K562 (cell line): ENCODE data around the gene TP73. TPM values are rescaled to one million over a fixed set of nuclear protein-coding genes. Genes with fewer than 3 reads are reported as not detected.

Experiments
- CAMTA2 ChIP-seq: fragments of 250-450 bp; sonication (Bioruptor Pico); conservative IDR thresholded peaks from 2 replicates; pipeline ENCODE4 v1.5.1; 2022
- CSDE1 ChIP-seq, 2 experiments: fragments of 450-650 bp; IDR thresholded peaks; 2 replicates each; pipeline ENCODE4 v1.6.1; 2016; ENCODE audit warnings: mild to moderate bottlenecking in 1 of 2
- DLX4 ChIP-seq: fragments of 250-450 bp; sonication (Bioruptor Pico); IDR thresholded peaks from 2 replicates; pipeline ENCODE4 v1.6.1; 2021; ENCODE audit warnings: mild to moderate bottlenecking
- JUND ChIP-seq, 2 experiments: IDR thresholded peaks; 2 replicates in 1 of 2; 3 replicates in 1 of 2; pipeline ENCODE4 v1.6.1; 2011; ENCODE audit warnings: borderline replicate concordance in 2 of 2, low read depth in 2 of 2, low read length in 2 of 2, improper control_type of control experiment in 1 of 2, missing biosample characterization in 1 of 2, missing genetic modification characterization in 1 of 2, missing genetic modification reagents in 1 of 2
- KHSRP ChIP-seq: fragments of 450-650 bp; IDR thresholded peaks from 2 replicates; pipeline ENCODE4 v1.6.1; 2017
- KLF1 ChIP-seq: fragments of 450-650 bp; IDR thresholded peaks from 2 replicates; pipeline ENCODE4 v1.6.1; 2016; ENCODE audit warnings: missing genetic modification characterization, missing compliant biosample characterization
- ZFX ChIP-seq: sonication (generic); formaldehyde crosslinking; IDR thresholded peaks from 2 replicates; pipeline ENCODE4 v1.8.0; 2022; ENCODE audit warnings: mild to moderate bottlenecking, missing genetic modification reagents, moderate library complexity
- ZNF253 ChIP-seq: fragments of 250-450 bp; sonication (Bioruptor Pico); conservative IDR thresholded peaks from 2 replicates; pipeline ENCODE4 v1.6.1; 2021; ENCODE audit warnings: mild to moderate bottlenecking
- ZNF644 ChIP-seq: fragments of 200-800 bp; sonication (Bioruptor generic); IDR thresholded peaks from 2 replicates; pipeline ENCODE4 v1.6.1; 2016; ENCODE audit warnings: low read depth, missing genetic modification characterization, missing compliant biosample characterization
- ZNF778 ChIP-seq: fragments of 450-650 bp; formaldehyde crosslinking; IDR thresholded peaks from 2 replicates; pipeline ENCODE4 v1.4.0; 2020; ENCODE audit warnings: mild to moderate bottlenecking, moderate library complexity
- polyA plus RNA-seq, 8 experiments: library from polyadenylated mRNA; depleted of rRNA in 4 of 8; stranded (reverse) in 5 of 8; unstranded in 3 of 8; fragments of >200 nt; fragmentation: Nextera tagmentation in 2 of 8; fragmentation: Illumina TruSeq in 1 of 8; extraction: Ambion mirVana in 2 of 8; extraction: Trizol in 1 of 8; gene quantifications; 2 replicates each; pipeline versions ENCODE4 v1.2.1 to v1.2.3, GENCODE V29; 2011 to 2014; ENCODE audit warnings: inconsistent platforms in 1 of 8, missing spikeins in 1 of 8
- total RNA-seq, 7 experiments: library from RNA; depleted of rRNA in 6 of 7; stranded (reverse); fragments of >200 nt in 6 of 7; fragmentation: Illumina TruSeq in 2 of 7; extraction: Trizol in 2 of 7; gene quantifications; 2 replicates each; pipeline versions ENCODE4 v1.2.1 to v1.2.3, GENCODE V29; 2011 to 2021; ENCODE audit warnings: low replicate concordance in 1 of 7
- TF ChIP-seq, protein P1 (sequence below): fragments of 450-650 bp; IDR thresholded peaks from 2 replicates; pipeline ENCODE4 v1.6.1; 2016; ENCODE audit warnings: mild to moderate bottlenecking, moderate library complexity
- TF ChIP-seq, protein P2 (sequence below): sonication (generic); formaldehyde crosslinking; IDR thresholded peaks from 2 replicates; pipeline ENCODE4 v1.8.1; 2022; ENCODE audit warnings: missing genetic modification reagents

Gene TP73
- total and polyA plus RNA-seq, 9 of the 15 experiments (the other 6 are each of a cell fraction or from before 2014, with no cell fraction given), result 0.07 to 1.6 (median 0.40) TPM; not detected in 2

GRCh38 chr1:3625151-3625907 lies 27.0 kb upstream of the TP73 start (continued):
- TF ChIP-seq, protein P1, sequence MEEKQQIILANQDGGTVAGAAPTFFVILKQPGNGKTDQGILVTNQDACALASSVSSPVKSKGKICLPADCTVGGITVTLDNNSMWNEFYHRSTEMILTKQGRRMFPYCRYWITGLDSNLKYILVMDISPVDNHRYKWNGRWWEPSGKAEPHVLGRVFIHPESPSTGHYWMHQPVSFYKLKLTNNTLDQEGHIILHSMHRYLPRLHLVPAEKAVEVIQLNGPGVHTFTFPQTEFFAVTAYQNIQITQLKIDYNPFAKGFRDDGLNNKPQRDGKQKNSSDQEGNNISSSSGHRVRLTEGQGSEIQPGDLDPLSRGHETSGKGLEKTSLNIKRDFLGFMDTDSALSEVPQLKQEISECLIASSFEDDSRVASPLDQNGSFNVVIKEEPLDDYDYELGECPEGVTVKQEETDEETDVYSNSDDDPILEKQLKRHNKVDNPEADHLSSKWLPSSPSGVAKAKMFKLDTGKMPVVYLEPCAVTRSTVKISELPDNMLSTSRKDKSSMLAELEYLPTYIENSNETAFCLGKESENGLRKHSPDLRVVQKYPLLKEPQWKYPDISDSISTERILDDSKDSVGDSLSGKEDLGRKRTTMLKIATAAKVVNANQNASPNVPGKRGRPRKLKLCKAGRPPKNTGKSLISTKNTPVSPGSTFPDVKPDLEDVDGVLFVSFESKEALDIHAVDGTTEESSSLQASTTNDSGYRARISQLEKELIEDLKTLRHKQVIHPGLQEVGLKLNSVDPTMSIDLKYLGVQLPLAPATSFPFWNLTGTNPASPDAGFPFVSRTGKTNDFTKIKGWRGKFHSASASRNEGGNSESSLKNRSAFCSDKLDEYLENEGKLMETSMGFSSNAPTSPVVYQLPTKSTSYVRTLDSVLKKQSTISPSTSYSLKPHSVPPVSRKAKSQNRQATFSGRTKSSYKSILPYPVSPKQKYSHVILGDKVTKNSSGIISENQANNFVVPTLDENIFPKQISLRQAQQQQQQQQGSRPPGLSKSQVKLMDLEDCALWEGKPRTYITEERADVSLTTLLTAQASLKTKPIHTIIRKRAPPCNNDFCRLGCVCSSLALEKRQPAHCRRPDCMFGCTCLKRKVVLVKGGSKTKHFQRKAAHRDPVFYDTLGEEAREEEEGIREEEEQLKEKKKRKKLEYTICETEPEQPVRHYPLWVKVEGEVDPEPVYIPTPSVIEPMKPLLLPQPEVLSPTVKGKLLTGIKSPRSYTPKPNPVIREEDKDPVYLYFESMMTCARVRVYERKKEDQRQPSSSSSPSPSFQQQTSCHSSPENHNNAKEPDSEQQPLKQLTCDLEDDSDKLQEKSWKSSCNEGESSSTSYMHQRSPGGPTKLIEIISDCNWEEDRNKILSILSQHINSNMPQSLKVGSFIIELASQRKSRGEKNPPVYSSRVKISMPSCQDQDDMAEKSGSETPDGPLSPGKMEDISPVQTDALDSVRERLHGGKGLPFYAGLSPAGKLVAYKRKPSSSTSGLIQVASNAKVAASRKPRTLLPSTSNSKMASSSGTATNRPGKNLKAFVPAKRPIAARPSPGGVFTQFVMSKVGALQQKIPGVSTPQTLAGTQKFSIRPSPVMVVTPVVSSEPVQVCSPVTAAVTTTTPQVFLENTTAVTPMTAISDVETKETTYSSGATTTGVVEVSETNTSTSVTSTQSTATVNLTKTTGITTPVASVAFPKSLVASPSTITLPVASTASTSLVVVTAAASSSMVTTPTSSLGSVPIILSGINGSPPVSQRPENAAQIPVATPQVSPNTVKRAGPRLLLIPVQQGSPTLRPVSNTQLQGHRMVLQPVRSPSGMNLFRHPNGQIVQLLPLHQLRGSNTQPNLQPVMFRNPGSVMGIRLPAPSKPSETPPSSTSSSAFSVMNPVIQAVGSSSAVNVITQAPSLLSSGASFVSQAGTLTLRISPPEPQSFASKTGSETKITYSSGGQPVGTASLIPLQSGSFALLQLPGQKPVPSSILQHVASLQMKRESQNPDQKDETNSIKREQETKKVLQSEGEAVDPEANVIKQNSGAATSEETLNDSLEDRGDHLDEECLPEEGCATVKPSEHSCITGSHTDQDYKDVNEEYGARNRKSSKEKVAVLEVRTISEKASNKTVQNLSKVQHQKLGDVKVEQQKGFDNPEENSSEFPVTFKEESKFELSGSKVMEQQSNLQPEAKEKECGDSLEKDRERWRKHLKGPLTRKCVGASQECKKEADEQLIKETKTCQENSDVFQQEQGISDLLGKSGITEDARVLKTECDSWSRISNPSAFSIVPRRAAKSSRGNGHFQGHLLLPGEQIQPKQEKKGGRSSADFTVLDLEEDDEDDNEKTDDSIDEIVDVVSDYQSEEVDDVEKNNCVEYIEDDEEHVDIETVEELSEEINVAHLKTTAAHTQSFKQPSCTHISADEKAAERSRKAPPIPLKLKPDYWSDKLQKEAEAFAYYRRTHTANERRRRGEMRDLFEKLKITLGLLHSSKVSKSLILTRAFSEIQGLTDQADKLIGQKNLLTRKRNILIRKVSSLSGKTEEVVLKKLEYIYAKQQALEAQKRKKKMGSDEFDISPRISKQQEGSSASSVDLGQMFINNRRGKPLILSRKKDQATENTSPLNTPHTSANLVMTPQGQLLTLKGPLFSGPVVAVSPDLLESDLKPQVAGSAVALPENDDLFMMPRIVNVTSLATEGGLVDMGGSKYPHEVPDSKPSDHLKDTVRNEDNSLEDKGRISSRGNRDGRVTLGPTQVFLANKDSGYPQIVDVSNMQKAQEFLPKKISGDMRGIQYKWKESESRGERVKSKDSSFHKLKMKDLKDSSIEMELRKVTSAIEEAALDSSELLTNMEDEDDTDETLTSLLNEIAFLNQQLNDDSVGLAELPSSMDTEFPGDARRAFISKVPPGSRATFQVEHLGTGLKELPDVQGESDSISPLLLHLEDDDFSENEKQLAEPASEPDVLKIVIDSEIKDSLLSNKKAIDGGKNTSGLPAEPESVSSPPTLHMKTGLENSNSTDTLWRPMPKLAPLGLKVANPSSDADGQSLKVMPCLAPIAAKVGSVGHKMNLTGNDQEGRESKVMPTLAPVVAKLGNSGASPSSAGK, result no peak
- TF ChIP-seq ZNF644 (tag) (no peak), CSDE1 (IDR thresholded peaks at IDR 0.05) (no peak), ZNF253 (CRISPR knock-in tag) (no peak), JUND (IDR thresholded peaks at IDR 0.05; ENCODE audit: borderline replicate concordance, low read depth, low read length) (no peak), JUND (tag; IDR thresholded peaks at IDR 0.05; ENCODE audit: borderline replicate concordance, low read depth, low read length) (no peak), DLX4 (CRISPR knock-in tag) (no peak), KHSRP (no peak), KLF1 (no peak), ZNF778 (CRISPR knock-in tag) (no peak), ZFX (CRISPR knock-in tag) (peak; percentile 28), CAMTA2 (CRISPR knock-in tag) (no peak)
- TF ChIP-seq, protein P2, sequence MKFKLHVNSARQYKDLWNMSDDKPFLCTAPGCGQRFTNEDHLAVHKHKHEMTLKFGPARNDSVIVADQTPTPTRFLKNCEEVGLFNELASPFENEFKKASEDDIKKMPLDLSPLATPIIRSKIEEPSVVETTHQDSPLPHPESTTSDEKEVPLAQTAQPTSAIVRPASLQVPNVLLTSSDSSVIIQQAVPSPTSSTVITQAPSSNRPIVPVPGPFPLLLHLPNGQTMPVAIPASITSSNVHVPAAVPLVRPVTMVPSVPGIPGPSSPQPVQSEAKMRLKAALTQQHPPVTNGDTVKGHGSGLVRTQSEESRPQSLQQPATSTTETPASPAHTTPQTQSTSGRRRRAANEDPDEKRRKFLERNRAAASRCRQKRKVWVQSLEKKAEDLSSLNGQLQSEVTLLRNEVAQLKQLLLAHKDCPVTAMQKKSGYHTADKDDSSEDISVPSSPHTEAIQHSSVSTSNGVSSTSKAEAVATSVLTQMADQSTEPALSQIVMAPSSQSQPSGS (CRISPR knock-in tag), result no peak
